Lower lobe of right lung (tissue), 2 donors: ENCODE results near the gene BLCAP. TPM values are rescaled to one million over a fixed set of nuclear protein-coding genes. Genes with fewer than 3 reads are reported as not detected.

Source experiments
- ATAC-seq, 2 donors: fragments of 200-7000 bp; cut with Tn5 transposase; one replicate each; pipeline ENCODE4 v1.9.1; 2020 to 2022; ENCODE audit warnings: mild to moderate bottlenecking in 2 of 2, moderate library complexity in 2 of 2
- DNase-seq: peaks from one replicate; pipeline ENCODE4 v3.0.0-alpha.2; 2020
- H3K27ac ChIP-seq: fragments of 200-600 bp; one replicate; pipeline ENCODE4 v1.8.0; 2022
- H3K27me3 ChIP-seq: fragments of 200-600 bp; one replicate; pipeline ENCODE4 v1.8.0; 2022; ENCODE audit warnings: low read depth
- H3K36me3 ChIP-seq: fragments of 200-600 bp; one replicate; pipeline ENCODE4 v1.8.0; 2022; ENCODE audit warnings: mild to moderate bottlenecking
- H3K4me1 ChIP-seq: fragments of 200-600 bp; one replicate; pipeline ENCODE4 v1.8.0; 2022
- H3K4me3 ChIP-seq: fragments of 200-600 bp; one replicate; pipeline ENCODE4 v1.8.0; 2022; ENCODE audit warnings: mild to moderate bottlenecking
- H3K9me3 ChIP-seq: fragments of 200-600 bp; one replicate; pipeline ENCODE4 v1.8.0; 2022
- intact Hi-C: fragments of 100-400 bp; cut with DNase I; formaldehyde crosslinking; loops from one replicate; pipeline ENCODE4 v1.11.0; 2022
- total RNA-seq: library from RNA; stranded (reverse); fragmentation: NEBNext Ultra II Directional; extraction: Animal tissue kit (Norgen Biotek cat#: 25700); gene quantifications from one replicate; pipeline ENCODE4 v1.2.1, GENCODE V29; 2021
- TF ChIP-seq, protein P1 (sequence below): fragments of 200-600 bp; IDR thresholded peaks from one replicate; pipeline ENCODE4 v1.8.0; 2022; ENCODE audit warnings: antibody characterized with exemption, mild to moderate bottlenecking
- donor health status: DM: no; HTN: yes; CAD: no; lungs with severe emphysema.

BLCAP gene
- total RNA-seq, 1 donor from 2014 or later, result 66.8 TPM

DNA sequence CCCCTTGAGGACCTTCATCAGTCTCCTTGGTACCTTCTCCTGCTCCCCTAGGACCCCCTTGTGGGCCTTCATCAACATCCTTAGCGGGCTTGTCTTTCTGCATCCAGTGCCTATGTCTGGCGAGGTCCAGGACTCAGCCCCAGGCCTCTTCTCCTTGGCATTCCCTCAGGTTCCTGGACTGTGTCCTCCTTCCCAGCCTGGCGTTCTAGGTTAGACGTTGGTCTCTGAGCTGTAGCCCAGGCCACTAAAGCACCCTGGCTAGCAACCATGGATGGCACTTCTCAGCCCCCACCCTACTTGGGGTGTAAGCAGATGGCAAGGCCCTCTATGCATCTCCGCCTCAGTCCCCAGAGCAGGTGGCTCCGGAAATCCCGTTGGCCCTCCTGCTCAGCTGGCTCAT, 58.1 kb downstream of the BLCAP start:
- H3K27ac ChIP-seq, result no peak overlapping the region
- H3K4me3 ChIP-seq, result no peak overlapping the region
- no peaks in the 10 kb centered on the region for H3K36me3 ChIP-seq
- intact Hi-C loops, result no loop called here
- TF ChIP-seq, protein P1, sequence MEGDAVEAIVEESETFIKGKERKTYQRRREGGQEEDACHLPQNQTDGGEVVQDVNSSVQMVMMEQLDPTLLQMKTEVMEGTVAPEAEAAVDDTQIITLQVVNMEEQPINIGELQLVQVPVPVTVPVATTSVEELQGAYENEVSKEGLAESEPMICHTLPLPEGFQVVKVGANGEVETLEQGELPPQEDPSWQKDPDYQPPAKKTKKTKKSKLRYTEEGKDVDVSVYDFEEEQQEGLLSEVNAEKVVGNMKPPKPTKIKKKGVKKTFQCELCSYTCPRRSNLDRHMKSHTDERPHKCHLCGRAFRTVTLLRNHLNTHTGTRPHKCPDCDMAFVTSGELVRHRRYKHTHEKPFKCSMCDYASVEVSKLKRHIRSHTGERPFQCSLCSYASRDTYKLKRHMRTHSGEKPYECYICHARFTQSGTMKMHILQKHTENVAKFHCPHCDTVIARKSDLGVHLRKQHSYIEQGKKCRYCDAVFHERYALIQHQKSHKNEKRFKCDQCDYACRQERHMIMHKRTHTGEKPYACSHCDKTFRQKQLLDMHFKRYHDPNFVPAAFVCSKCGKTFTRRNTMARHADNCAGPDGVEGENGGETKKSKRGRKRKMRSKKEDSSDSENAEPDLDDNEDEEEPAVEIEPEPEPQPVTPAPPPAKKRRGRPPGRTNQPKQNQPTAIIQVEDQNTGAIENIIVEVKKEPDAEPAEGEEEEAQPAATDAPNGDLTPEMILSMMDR, result no peak
- H3K27me3 ChIP-seq, result no peaks in the 10 kb centered on the region
- ATAC-seq (no peak), DNase-seq (no peak)
- no peaks in the 10 kb centered on the region for H3K9me3 ChIP-seq
- H3K4me1 ChIP-seq, result no peaks in the 10 kb centered on the region

DNA sequence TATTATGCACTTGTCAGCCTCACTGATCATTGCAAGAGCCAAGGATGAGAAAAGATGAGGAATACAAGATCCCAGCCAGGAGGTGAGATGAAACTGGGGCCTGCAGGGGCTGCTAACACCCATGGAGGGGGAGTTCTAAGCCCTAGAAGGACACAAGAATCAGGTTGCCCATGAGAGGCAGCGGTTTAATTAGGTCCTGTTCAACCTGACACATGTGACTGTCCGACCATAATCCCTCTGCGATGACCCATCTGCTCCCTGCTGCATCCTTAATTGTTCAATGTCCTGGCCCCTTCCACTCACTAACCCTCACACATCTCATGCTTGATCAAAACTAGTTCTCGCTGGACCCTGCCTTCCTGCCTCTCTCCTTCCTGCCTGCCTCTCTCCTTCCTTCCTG, 58.8 kb downstream of the BLCAP start:
- Histone ChIP-seq H3K4me3 (no peak overlapping the region), H3K36me3 (no peaks in the 10 kb centered on the region), H3K27ac (no peak overlapping the region), H3K27me3 (no peaks in the 10 kb centered on the region), H3K4me1 (no peaks in the 10 kb centered on the region), H3K9me3 (no peaks in the 10 kb centered on the region)
- TF ChIP-seq, protein P1, result no peak
- DNase-seq (no peak), ATAC-seq (no peak)
- intact Hi-C loops, result no loop called here

Other genes starting within 250 kb of the BLCAP start
- gene MANBAL, start 238.2 kb downstream of the BLCAP start, total RNA-seq, result 28.2 TPM
- 72.7 TPM for gene SRC, start 181.7 kb downstream of the BLCAP start, total RNA-seq
- gene NNAT, start 6.6 kb downstream of the BLCAP start, total RNA-seq, result 0.83 TPM
- gene CTNNBL1, start 166.2 kb upstream of the BLCAP start, total RNA-seq, result 52.3 TPM